GM12865 (cell line): ENCODE measurements around the gene PSAT1.

Experiments
- DNase-seq: peaks from one replicate; pipeline ENCODE4 v3.0.0; 2010; ENCODE audit warnings: low read depth
- H3K4me3 ChIP-seq: 2 replicates; pipeline ENCODE4 v1.5.1; 2011; ENCODE audit warnings: mild to moderate bottlenecking, low read depth, low read length, control low read depth
- TF ChIP-seq, protein P1 (sequence below): IDR thresholded peaks from 2 replicates; pipeline ENCODE4 v1.5.1; 2011; ENCODE audit warnings: low read length, control low read depth, low read depth, inconsistent platforms; ENCODE audit not compliant: insufficient read depth; ENCODE audit errors: missing control alignments

Gene PSAT1

DNA sequence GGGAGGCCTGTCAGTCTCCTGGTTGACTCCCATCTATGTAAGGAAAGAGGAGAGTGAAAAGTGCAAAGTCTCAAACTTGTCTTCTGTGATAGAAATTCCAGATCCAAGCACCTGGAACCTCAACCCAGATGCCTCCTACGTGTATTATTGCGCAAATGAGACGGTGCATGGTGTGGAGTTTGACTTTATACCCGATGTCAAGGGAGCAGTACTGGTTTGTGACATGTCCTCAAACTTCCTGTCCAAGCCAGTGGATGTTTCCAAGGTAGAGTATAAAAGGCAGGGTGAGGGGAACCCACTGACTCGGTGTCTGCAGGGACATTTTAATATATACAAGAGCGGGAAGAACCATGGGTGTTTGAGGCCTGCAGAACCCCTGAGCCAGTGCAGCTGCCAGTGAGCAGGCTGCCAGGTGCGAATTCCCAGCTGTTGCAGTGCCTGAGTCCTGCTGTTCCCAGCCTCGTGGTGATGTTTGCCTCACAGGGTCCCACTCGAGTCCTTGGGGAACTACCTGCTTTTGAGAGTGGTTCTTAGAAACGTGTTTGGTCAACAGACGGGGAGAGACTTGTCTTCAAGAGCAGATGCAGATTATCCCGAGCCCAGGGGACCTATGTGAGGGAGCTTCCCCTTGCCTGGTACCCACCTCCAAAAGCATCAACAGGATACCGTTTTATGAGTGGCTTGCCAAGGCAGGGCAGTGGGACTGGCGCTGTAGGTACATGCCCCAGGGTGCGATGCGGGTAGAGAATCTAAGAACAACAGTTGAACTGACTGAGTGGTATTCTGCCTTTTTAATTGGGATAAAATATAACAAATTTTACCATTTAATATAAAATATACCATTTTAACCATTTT lies 9.5 kb downstream of the PSAT1 start:
- no peak overlapping the region for H3K4me3 ChIP-seq
- TF ChIP-seq, protein P1, sequence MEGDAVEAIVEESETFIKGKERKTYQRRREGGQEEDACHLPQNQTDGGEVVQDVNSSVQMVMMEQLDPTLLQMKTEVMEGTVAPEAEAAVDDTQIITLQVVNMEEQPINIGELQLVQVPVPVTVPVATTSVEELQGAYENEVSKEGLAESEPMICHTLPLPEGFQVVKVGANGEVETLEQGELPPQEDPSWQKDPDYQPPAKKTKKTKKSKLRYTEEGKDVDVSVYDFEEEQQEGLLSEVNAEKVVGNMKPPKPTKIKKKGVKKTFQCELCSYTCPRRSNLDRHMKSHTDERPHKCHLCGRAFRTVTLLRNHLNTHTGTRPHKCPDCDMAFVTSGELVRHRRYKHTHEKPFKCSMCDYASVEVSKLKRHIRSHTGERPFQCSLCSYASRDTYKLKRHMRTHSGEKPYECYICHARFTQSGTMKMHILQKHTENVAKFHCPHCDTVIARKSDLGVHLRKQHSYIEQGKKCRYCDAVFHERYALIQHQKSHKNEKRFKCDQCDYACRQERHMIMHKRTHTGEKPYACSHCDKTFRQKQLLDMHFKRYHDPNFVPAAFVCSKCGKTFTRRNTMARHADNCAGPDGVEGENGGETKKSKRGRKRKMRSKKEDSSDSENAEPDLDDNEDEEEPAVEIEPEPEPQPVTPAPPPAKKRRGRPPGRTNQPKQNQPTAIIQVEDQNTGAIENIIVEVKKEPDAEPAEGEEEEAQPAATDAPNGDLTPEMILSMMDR = no peak
- no peak for DNase-seq

DNA sequence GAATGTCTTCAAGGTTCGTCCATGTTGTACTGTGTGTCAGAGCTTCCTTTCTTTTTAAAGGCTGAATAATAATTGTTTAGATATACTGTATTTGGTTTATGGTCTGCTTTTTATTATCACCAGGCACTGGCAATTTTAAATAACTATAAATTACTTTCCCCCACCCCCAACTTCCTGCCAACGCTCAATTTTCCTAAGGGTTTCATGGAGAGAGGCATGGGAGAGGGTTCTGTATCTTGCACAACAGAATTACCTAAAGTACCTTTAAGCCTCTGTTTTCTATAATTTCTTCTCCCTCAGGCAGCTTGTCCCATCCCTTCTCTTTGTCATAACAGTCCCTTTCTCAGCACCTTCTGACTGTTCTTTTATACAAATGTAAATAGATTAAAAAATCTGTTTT lies 10.4 kb downstream of the PSAT1 start:
- TF ChIP-seq, protein P1 = no peak
- H3K4me3 ChIP-seq = no peak overlapping the region
- no peak for DNase-seq

DNA sequence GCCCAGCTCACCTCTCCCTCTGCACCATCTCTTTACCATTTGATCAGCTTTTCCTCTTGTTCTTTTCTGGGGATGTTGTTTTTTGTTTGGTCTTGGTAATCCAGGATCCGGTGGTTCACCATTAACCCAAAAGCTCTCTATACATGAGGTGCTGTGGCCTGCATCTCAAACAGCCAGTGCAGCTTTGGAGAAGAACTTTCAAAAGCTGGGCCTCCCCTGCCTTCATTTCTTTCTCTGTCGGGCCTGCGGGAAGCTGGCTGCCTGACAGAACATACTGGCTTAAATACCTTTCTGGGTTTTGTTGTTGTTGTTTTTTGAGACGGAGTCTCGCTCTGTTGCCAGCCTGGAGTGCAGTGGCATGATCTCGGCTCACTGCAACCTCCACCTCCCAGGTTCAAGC lies 12.1 kb downstream of the PSAT1 start:
- no peak for DNase-seq
- TF ChIP-seq, protein P1 = no peak

DNA sequence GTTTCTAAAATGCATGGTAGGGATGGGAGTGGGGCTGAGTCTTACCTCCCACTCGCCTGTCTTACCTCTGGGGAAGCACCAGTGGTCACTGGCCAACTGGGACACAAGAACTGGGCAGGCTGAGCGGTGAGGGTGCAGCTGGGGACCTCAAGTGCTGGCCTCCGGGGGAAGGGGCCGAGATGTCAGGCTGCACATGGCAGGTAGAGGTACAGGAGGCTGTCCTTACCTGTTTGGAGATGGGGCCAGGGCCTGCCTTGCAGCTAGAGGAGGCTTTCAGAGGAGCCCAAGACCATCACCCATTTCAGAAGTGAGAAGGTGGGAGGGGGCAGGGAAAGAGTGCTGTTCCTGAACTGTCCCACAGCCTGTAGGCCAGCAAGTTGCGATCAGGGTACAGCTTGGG lies 14.2 kb downstream of the PSAT1 start:
- H3K4me3 ChIP-seq = no peak overlapping the region
- no peak for DNase-seq
- TF ChIP-seq, protein P1 = no peak

More for the DNA sequence above, 12.1 kb downstream of the PSAT1 start:
- no peak overlapping the region for H3K4me3 ChIP-seq

DNA sequence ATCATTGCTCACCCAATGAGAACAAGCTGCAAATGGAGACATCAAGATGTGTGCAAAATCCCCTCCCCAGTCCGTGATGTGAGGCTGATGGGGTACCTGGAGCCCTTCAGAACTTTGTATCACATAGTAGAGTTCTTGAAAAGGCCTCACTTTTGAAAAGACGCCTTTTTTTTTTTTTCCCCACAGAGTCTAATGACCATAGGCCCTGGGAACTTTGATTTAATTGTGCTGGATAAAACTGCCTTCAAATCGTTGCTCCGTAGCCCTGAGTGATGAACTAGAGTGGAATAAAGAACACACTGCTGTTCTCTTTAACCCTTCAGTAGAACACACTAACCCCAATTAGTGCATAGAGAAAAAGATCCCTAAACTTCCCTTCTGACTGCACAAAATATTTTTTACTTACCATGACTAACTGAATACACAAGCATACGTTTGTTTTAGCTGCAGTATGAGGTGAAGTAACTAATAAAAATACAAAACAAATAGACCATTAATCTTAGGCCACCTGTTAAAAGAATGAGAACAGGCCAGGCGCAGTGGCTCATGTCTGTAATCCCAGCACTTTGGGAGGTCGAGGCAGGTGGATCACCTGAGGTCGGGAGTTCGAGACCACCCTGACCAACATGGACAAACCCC lies 15.1 kb downstream of the PSAT1 start:
- DNase-seq = no peak
- TF ChIP-seq, protein P1 = no peak
- H3K4me3 ChIP-seq = no peak overlapping the region

DNA sequence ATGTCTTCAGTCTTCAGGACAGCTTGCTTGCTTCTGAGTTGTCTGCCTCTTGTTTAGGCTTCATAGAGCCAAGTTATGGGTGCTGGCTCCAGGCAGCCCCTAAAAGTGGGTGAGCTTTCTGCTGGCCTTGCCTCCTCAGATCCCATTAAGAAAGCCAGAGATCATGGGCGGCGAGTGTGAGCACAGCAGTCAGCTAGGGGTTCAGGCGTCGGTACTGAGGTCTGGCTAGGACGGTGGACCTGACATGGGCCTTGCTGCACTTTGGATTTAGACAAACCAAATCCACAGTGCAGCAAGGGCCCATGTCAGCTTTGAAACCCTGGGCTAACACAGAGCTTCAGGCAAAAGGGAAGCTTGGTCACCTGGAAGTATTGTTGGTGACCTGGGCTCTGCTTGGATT lies 17.6 kb downstream of the PSAT1 start:
- TF ChIP-seq, protein P1 = no peak
- DNase-seq = no peak
- H3K4me3 ChIP-seq = no peak overlapping the region
